ENCODE measurements around the gene C16orf95.

Gene C16orf95

DNA sequence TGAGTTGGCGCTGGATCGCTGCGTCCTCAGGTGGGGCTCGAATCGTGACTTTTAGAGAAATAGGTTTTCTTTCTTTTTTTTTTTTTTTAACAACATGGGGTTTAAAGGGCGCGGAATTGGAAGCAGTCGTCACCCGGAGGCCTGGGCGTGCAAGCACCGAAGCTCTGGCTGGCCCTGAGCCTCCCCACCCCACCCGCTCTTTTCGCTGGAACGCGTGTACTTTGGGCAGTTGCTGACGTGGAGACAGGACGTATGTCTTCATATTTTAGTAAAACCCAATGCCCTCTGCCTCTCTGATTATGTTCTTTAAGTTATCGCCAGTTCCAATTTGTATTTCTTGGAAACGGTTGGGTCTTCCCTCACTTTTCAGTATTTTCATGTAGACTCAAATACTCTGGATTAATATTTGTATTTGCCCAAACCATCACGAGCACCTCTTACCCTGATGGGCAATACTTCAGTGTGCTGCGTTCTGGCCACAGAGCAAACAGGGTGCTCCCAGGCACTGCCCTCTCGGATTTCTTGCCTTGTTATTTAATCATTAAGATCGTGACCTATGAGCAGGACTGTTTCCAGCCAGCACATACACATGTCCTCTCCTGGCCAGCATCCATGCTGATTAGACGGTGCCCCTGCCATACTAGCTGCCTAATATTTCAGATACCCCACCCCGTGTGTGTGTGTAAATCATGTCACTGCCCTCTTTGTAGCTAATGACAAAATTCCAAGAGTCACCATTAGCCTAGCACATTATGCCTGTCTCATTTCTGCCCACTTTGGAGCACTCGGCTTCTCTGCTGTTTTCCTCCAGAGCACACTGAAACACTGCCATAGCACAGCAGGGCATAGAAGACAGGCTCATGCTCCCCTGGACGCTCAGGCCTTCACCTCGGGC, 805 bp upstream of the C16orf95 start:
- peak; percentile 66 for DNase-seq (ENCODE audit: low read depth, low spot score)

DNA sequence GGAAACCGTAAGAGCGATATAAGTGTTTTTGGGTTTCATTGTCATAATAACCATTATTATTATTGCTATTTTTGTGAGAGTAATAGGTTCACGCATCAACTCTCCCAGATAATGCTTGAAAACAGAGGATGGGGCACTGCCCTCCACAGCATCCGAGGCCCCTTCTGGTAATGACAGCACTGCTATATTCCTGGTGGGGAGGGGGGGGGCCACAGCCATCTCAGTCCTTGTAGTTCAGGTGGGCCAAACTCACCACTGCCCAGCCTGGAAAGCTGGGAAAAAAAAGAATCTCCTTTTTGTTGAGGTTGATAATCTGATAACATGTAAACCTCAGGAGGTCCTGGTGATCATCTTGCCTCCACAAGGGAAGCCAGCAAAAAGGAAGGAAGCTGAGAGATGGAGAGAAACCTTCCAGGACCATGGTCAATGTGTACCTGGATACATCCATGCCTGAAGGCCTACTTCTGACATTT, 706 bp downstream of the C16orf95 start:
- DNase-seq (ENCODE audit: low read depth, low spot score): no peak

DNA sequence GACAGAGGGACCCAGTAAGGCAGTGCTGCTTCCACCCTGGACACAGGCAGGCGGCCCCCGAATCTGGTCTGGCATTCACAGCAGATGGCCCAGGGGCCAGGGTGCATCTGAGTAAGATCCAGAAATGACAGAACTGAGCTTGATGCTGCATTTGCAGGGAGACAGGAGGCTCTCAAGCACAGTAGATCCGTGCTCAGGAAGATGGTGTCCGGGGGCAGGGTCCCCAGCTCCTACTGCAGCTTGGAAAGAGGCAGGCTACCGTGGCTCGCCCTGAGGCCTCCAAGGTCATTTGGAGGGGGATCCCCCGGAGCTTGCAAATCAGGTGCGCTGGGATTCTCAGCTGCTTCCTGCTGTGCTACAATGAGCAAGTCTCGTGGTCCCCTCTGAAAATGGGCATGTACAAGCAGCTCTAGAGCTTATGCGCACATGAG, 2.2 kb downstream of the C16orf95 start:
- no peak for DNase-seq (ENCODE audit: low read depth, low spot score)

- DNase-seq (ENCODE audit: low read depth, low spot score): no peak
These were observed 5.2 kb downstream of the C16orf95 start for GRCh38 chr16:87312008-87312407.

- DNase-seq (ENCODE audit: low read depth, low spot score): no peak
These were observed 5.8 kb downstream of the C16orf95 start for GRCh38 chr16:87311387-87311786.

- DNase-seq (ENCODE audit: low read depth, low spot score): no peak
These were observed 6.6 kb downstream of the C16orf95 start for GRCh38 chr16:87310610-87311009.

GRCh38 chr16:87309620-87310525, 7.3 kb downstream of the C16orf95 start:
- DNase-seq (ENCODE audit: low read depth, low spot score): no peak

GRCh38 chr16:87308826-87309225, 8.4 kb downstream of the C16orf95 start:
- no peak for DNase-seq (ENCODE audit: low read depth, low spot score)

GRCh38 chr16:87306516-87306915, 10.7 kb downstream of the C16orf95 start:
- DNase-seq (ENCODE audit: low read depth, low spot score): no peak

DNA sequence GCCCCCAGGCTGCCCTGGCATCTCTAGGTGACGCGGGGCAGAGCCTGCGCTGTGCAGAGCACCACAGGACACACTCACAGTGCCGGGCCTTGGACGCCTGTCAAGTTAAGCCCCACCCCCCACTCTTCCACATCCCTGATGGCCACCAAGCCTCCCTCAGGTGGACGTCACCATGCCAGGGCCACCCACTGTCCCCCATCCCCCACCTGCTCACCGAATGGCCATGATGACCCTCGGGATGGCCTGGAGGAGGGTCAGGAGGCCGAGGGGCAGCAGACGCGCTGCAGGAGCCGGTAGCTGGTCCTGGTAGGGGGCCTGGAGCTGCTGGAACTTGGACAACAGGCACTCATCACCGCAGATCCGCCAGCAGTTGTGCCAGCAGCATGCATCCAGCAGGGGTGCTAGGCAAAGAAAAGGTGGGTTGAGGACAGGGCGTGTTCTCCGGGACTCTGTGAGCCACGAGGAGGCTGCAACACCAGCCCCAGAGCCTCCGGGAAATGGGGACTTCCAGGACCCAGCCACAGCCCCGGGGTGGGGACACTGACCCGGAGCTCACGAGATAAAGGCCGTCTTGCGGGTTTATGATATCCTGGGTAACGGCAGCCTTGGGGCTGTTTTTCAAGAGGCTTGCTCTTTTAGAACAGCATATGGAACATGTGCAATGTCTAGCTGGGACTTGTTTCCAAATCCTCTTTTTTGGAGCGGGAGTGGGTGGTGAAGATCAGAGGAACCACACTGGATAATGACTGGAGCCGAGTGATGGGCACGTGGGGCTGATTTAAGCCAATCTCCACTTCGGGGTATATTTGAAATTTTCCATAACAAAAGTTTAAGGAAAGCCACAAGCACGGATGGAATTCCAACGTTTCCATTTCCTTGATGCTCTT, 11.4 kb downstream of the C16orf95 start:
- no peak for DNase-seq (ENCODE audit: low read depth, low spot score)

DNA sequence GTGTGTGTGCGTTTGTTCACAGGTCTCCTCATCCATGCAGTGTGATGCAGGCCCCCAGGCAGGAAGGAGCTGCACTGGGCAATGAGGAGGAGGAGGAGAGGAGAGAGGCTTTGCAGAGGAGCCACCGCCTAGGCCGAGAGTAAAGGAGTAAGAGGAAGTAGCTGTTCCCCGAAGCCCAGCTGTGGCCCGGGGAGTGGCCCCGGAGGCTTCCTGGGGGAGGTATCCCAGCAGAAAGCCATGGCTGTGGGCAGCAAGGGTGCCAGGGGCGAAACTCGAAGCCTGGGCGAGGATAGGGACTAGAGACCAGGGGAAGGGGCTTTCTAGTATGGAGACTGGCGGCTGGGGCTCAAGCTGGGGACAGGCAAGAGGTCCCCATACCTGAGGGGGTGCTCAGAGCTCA, 12.2 kb downstream of the C16orf95 start:
- no peak for DNase-seq (ENCODE audit: low read depth, low spot score)

- DNase-seq (ENCODE audit: low read depth, low spot score): no peak
These were observed 13.2 kb downstream of the C16orf95 start for GRCh38 chr16:87303962-87304521.

DNA sequence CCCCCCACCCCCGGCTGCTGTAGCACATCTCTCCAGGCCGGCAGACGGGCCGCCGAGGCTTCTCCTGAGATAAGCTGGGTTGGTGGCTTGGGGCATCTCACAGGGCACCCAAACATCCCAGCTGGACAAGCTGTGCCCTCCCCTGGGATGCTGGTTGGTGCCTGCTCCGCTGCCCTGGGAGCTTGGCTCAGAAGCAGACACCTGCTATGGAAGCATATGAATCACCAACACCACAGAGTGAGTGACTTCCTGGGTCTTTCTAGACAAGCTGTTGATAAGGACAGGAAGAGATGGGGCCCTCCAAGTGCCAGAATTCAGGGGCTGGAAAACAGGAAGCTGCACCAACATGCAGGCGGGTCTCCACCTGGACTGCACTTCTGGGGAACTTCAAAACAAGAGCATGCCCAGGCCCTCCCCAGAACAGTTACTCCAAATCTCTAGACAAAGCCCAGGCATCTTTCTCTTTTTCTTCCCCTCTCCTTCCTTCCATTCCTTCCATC, 13.7 kb downstream of the C16orf95 start:
- DNase-seq (ENCODE audit: low read depth, low spot score): no peak

DNA sequence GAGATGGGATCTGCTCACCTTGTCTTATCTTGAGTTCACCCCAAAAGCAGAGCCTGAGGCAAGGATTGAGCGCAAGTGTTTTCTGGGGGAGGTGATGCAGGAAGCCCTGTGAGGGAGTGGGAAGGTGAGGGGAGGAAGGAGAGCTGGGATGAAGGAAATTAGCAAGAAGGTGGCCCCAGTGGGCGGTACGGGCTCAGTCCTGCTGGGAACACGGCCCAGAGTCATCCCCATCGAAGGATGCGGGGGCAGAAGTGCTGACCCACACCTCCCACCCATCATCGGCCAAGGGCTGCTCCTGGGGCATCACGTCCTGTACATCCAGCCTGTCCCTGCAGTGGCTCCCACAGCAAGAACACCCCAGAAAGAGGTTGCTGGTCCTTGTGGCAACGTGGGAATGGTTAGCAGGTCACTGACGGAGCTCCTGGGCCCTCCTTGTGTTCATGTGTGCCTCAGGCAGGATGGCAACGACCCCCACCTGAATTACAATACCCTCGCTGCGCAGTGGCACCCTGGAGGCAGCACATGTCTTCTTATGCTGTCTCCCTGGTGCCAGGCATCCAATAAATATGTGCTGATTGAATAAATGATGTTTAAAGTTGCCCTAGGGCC, 18.2 kb downstream of the C16orf95 start:
- no peak for DNase-seq (ENCODE audit: low read depth, low spot score)

GRCh38 chr16:87297918-87298631, 19.1 kb downstream of the C16orf95 start:
- DNase-seq (ENCODE audit: low read depth, low spot score): peak; percentile 62

GRCh38 chr16:87297407-87297806, 19.8 kb downstream of the C16orf95 start:
- DNase-seq (ENCODE audit: low read depth, low spot score): no peak

DNA sequence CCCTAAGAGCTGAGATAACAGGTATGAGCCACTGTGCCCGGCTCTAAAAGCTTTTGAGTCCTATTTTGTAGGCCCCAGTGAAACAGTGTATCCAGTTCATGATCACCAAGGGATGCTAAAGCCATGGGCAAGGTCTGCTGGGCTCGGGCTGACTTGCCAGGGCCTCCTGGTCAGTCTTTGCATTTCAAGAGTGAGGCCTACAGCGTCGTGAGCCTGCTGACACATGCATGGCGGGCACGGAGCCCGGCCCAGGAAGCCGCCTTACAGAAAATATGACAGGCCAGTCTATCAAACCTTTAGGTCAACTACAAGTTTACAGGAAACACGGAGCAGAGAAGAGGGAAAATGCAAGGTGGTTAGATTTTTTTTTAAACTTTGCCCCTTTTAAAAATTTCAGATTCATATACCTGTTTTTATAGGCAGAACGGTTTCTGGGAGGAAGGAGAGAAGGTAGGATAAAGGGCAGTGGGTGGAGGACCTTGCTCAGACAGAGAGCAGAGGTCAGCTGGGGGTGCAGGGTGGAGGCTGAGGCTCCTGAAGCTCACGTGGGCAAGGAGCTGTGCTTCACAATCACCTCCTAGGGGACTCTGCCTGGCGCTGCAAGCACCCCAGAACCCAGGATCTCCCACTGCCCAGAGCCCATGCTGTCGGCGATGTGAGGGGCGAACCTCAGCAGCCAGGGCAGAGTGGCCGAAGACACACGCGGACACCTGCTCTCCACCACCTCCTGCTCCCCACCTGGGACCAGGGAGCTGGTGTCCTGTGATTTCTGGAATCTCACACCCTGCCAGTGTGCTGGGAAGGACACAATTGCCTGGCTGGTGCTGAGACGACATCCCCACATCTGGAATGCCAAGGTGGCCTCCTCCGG, 21.3 kb downstream of the C16orf95 start:
- no peak for DNase-seq (ENCODE audit: low read depth, low spot score)

- no peak for DNase-seq (ENCODE audit: low read depth, low spot score)
These were observed 21.9 kb downstream of the C16orf95 start for GRCh38 chr16:87295259-87295658.

GRCh38 chr16:87293990-87294389, 23.2 kb downstream of the C16orf95 start:
- no peak for DNase-seq (ENCODE audit: low read depth, low spot score)
